HCT116 (cell line): Measurements from ENCODE around the gene KLK11. TPM values are rescaled to one million over a fixed set of nuclear protein-coding genes. Genes with fewer than 3 reads are reported as not detected.

Experiments
- ATAC-seq: fragments of 200-7000 bp; cut with Tn5 transposase; 2 replicates; pipeline ENCODE4 v1.9.1; 2020; ENCODE audit warnings: mild to moderate bottlenecking, moderate library complexity
- BruUV-seq: library from RNA; stranded (reverse); fragments of 400-500 nt; replicated peaks from 2 replicates; lab custom pipeline; 2021; lab: Mats Ljungman, UMichigan
- CTCF ChIA-PET: fragments of 300-600 bp; sonication (Branson Sonifier 250); formaldehyde crosslinking; loops from one replicate; lab custom pipeline; 2021; ENCODE audit warnings: antibody characterized with exemption; lab: Charles Lee
- POLR2A ChIA-PET: fragments of 300-600, 350-600 bp; sonication (Branson Sonifier 250); formaldehyde crosslinking; loops from one replicate; lab custom pipeline; 2021; ENCODE audit warnings: antibody characterized with exemption; lab: Charles Lee
- RAD21 ChIA-PET, 2 experiments: fragments of 300-600 bp; sonication (Branson Sonifier 250); formaldehyde crosslinking; loops; one replicate each; lab custom pipeline; 2023; ENCODE audit warnings: low total read pairs in 2 of 2; ENCODE audit not compliant: uncharacterized antibody in 2 of 2, unreplicated experiment in 2 of 2, low non-redundant PET in 1 of 2; lab: Charles Lee
- DNase-seq: peaks from one replicate; pipeline ENCODE4 v3.0.0-alpha.2; 2010; ENCODE audit warnings: low read depth, low spot score
- H2AFZ ChIP-seq: fragments of 200-600 bp; shearing (Covaris generic), sonication (generic); 2 replicates; pipeline ENCODE4 v1.6.1; 2017; ENCODE audit warnings: low read depth, mixed run types, mixed read lengths, antibody characterized with exemption, low read length; ENCODE audit not compliant: poor library complexity, severe bottlenecking
- H3K27ac ChIP-seq: 2 replicates; pipeline ENCODE4 v1.5.1; 2012; ENCODE audit warnings: low read depth, low read length
- H3K27me3 ChIP-seq: fragments of 200-600 bp; sonication (generic); 2 replicates; pipeline ENCODE4 v1.6.1; 2016; ENCODE audit warnings: mixed run types, low read length, mixed read lengths; ENCODE audit not compliant: insufficient read depth
- H3K36me3 ChIP-seq, 2 experiments: fragments of 200-500 bp in 1 of 2; fragments of 200-600 bp in 1 of 2; sonication (Bioruptor generic) in 1 of 2; sonication (generic) in 1 of 2; 2 replicates each; pipeline versions ENCODE4 v1.5.1 to v1.6.1; 2014 to 2016; ENCODE audit warnings: low read length in 2 of 2, inconsistent platforms in 1 of 2, mixed read lengths in 1 of 2, mixed run types in 1 of 2; ENCODE audit not compliant: insufficient read depth in 2 of 2, control insufficient read depth in 1 of 2
- H3K4me1 ChIP-seq, 2 experiments: fragments of 200-600 bp in 1 of 2; sonication (generic) in 1 of 2; 2 replicates each; pipeline versions ENCODE4 v1.5.1 to v1.6.1; 2012 to 2017; ENCODE audit warnings: low read length in 2 of 2, inconsistent platforms in 1 of 2, mild to moderate bottlenecking in 1 of 2, mixed read lengths in 1 of 2, mixed run types in 1 of 2, moderate library complexity in 1 of 2; ENCODE audit not compliant: insufficient read depth in 2 of 2, control insufficient read depth in 1 of 2
- H3K4me2 ChIP-seq: fragments of 200-600 bp; sonication (generic); 2 replicates; pipeline ENCODE4 v1.6.1; 2017; ENCODE audit warnings: mixed run types, low read length, mixed read lengths
- H3K4me3 ChIP-seq, 2 experiments: fragments of 200-600 bp in 1 of 2; sonication (generic) in 1 of 2; replicated peaks in 1 of 2; 2 replicates each; pipeline ENCODE4 v1.5.1; 2011 to 2016; ENCODE audit warnings: low read length in 2 of 2, control low read depth in 1 of 2, low read depth in 1 of 2, mild to moderate bottlenecking in 1 of 2, mixed read lengths in 1 of 2, mixed run types in 1 of 2
- H3K79me2 ChIP-seq: fragments of 200-600 bp; sonication (generic); 2 replicates; pipeline ENCODE4 v1.6.1; 2017; ENCODE audit warnings: mild to moderate bottlenecking, mixed run types, low read length, moderate library complexity, mixed read lengths; ENCODE audit not compliant: insufficient read depth
- H3K9ac ChIP-seq: fragments of 200-600 bp; sonication (generic); 2 replicates; pipeline ENCODE4 v1.6.1; 2016; ENCODE audit warnings: low read length, mixed read lengths
- H3K9me2 ChIP-seq: fragments of 200-600 bp; sonication (generic), shearing (Covaris generic); 2 replicates; pipeline ENCODE4 v1.6.1; 2017; ENCODE audit warnings: mixed run types, mild to moderate bottlenecking, moderate library complexity; ENCODE audit not compliant: insufficient read depth
- H3K9me3 ChIP-seq, 2 experiments: fragments of 200-500 bp in 1 of 2; fragments of 200-600 bp in 1 of 2; sonication (Bioruptor generic) in 1 of 2; sonication (generic) in 1 of 2; 2 replicates each; pipeline ENCODE4 v1.6.1; 2014 to 2017; ENCODE audit warnings: low read length in 2 of 2, mixed read lengths in 2 of 2, inconsistent platforms in 1 of 2, low read depth in 1 of 2, mild to moderate bottlenecking in 1 of 2, mixed run types in 1 of 2, moderate library complexity in 1 of 2; ENCODE audit not compliant: control insufficient read depth in 1 of 2, insufficient read depth in 1 of 2
- H4K20me1 ChIP-seq: fragments of 200-600 bp; sonication (generic), shearing (Covaris generic); 2 replicates; pipeline ENCODE4 v1.6.1; 2017; ENCODE audit warnings: mixed run types, mild to moderate bottlenecking, moderate library complexity; ENCODE audit not compliant: insufficient read depth
- ATF3 ChIP-seq: IDR thresholded peaks from 2 replicates; pipeline ENCODE4 v1.6.1; 2012
- EZH2 ChIP-seq: fragments of 200-600 bp; sonication (generic); IDR thresholded peaks from 2 replicates; pipeline ENCODE4 v1.6.1; 2017; ENCODE audit warnings: antibody characterized with exemption, mixed run types
- ZFX ChIP-seq: fragments of 450-650 bp; IDR thresholded peaks from 2 replicates; pipeline ENCODE4 v1.6.1; 2017
- intact Hi-C: fragments of 100-400 bp; cut with micrococcal nuclease; formaldehyde crosslinking; loops from 2 replicates; pipeline ENCODE4 v1.10.0; 2022
- total RNA-seq: library from RNA; stranded (reverse); gene quantifications from one replicate; pipeline ENCODE4 v1.2.1, GENCODE V29; 2021; ENCODE audit not compliant: unreplicated experiment

Gene KLK11
- total RNA-seq, 1 experiment from 2014 or later = not detected

GRCh38 chr19:51024924-51025323 lies 1.5 kb downstream of the KLK11 start:
- ChIA-PET POLR2A (no interaction called here), CTCF (no interaction called here), RAD21 (no interaction called here)
- no peak overlapping the region for H3K9ac ChIP-seq
- H3K4me2 ChIP-seq = no peak overlapping the region
- no peak for ATAC-seq
- no peaks in the 10 kb centered on the region for H4K20me1 ChIP-seq
- H3K27me3 ChIP-seq = no peaks in the 10 kb centered on the region
- H2AFZ ChIP-seq = no peak overlapping the region
- H3K79me2 ChIP-seq = no peaks in the 10 kb centered on the region
- no peaks in the 10 kb centered on the region for H3K9me3 ChIP-seq
- TF ChIP-seq ATF3 = no peak
- H3K4me1 ChIP-seq = peaks cover 10 to 28% of the 10 kb centered on the region in 2 experiments; a peak in 3 of 4 replicates
- H3K36me3 ChIP-seq = no peaks in the 10 kb centered on the region
- BruUV-seq = no TSS peak
- no peaks in the 10 kb centered on the region for H3K9me2 ChIP-seq
- intact Hi-C loops = no loop called here
- no peak overlapping the region for H3K4me3 ChIP-seq
- DNase-seq = no peak
- H3K27ac ChIP-seq = no peak overlapping the region

- no peaks in the 10 kb centered on the region for H3K36me3 ChIP-seq
- H3K27me3 ChIP-seq = no peaks in the 10 kb centered on the region
- RAD21 ChIA-PET = no interaction called here
- TF ChIP-seq ZFX (no peak), EZH2 (no peak)
- H3K9me3 ChIP-seq = no peaks in the 10 kb centered on the region
- no peak overlapping the region for H3K4me3 ChIP-seq
- CTCF ChIA-PET = no interaction called here
- intact Hi-C loops = no loop called here
- H3K9me2 ChIP-seq = no peaks in the 10 kb centered on the region
- H2AFZ ChIP-seq = no peak overlapping the region
- no peak overlapping the region for H3K27ac ChIP-seq
- no peak for ATAC-seq
- POLR2A ChIA-PET = no interaction called here
- no peak overlapping the region for H3K9ac ChIP-seq
- no peaks in the 10 kb centered on the region for H3K79me2 ChIP-seq
- H3K4me2 ChIP-seq = no peak overlapping the region
- DNase-seq = no peak
- H4K20me1 ChIP-seq = no peaks in the 10 kb centered on the region
- no TSS peak for BruUV-seq
- H3K4me1 ChIP-seq = peaks cover 13 to 37% of the 10 kb centered on the region in 2 experiments
Measured at GRCh38 chr19:51023946-51024345, 2.5 kb downstream of the KLK11 start.
